ENCODE results near the gene SATB1. TPM values are rescaled to one million over a fixed set of nuclear protein-coding genes. Genes with fewer than 3 reads are reported as not detected.

The SATB1 gene
- total RNA-seq, 1 experiment from 2014 or later: 5.9 TPM

DNA sequence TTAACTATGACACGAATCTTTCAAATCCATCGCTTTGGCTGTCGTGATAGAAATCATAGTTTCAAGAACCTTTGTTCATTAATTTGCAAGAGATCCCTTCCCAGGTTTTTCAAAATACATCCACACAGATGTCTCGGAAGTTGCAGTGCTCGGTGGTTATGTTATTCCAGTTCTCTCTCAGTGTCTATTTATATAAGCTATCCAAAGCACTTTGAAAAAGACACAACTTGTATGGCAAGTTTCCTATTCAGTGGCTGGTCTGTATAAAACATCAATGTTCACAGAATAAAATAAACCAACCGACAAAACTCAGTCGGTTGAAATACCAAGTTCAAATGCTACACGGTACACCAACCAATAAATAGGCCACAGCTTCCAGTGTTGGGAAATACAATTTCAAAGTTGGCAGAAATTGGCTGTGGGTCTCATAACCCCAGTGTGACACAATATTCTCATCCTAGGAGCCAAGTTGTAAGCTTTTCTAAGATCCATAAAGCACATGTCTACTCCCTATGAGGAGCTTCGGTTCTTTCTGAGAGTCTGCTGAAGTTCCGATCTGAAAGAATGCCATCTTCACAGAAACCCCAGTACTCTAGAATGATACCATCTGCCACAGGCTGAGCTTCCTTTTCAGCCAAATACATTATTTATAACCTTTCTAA lies 23.7 kb downstream of the SATB1 start:
- no peaks in the 10 kb centered on the region for H3K9me2 ChIP-seq (replicated peaks; ENCODE audit: insufficient read depth, low read length)
- no peaks in the 10 kb centered on the region for H3K9me3 ChIP-seq (ENCODE audit: low read length)
- H2AFZ ChIP-seq (ENCODE audit: low read length): no peak overlapping the region
- no peak overlapping the region for H3K27ac ChIP-seq (ENCODE audit: low read length)
- H4K20me1 ChIP-seq (ENCODE audit: insufficient read depth, low read depth, low read length): no peaks in the 10 kb centered on the region
- no peaks in the 10 kb centered on the region for H3K27me3 ChIP-seq (ENCODE audit: low read length)
- H3K9ac ChIP-seq (ENCODE audit: low read length): no peak overlapping the region
- no peak overlapping the region for H3K4me3 ChIP-seq (ENCODE audit: low read length)
- H3K4me1 ChIP-seq (ENCODE audit: low read length): no peaks in the 10 kb centered on the region
- no peaks in the 10 kb centered on the region for H3K36me3 ChIP-seq (ENCODE audit: insufficient read depth, low read length)
- no peak for DNase-seq
- no peaks in the 10 kb centered on the region for H3K79me2 ChIP-seq (ENCODE audit: low read length)
- H3K4me2 ChIP-seq (ENCODE audit: low read depth, low read length, poor library complexity, severe bottlenecking): no peak overlapping the region

DNA sequence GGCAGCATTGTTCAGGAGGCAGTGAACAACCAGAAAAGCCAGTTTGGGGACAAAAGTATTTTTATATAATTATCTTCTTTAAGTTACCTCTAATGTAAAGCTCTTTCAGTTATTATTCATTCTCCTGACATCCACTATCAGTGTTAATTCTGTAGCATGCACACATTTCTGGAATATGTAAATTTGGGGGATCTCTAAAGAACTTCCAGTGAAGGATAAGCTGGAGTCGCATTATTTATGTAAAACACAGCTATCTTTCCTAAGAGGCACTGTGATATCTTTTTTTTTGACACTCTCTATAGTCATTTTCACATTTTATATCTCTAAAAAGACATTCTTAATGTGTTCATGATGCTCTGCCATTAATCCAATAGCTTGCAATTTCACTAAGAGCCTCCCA lies 26.7 kb downstream of the SATB1 start:
- no peaks in the 10 kb centered on the region for H3K4me1 ChIP-seq (ENCODE audit: low read length)
- H2AFZ ChIP-seq (ENCODE audit: low read length): no peak overlapping the region
- H3K27me3 ChIP-seq (ENCODE audit: low read length): no peaks in the 10 kb centered on the region
- no peak for DNase-seq
- H3K4me3 ChIP-seq (ENCODE audit: low read length): no peak overlapping the region
- no peaks in the 10 kb centered on the region for H4K20me1 ChIP-seq (ENCODE audit: insufficient read depth, low read depth, low read length)
- H3K9me2 ChIP-seq (replicated peaks; ENCODE audit: insufficient read depth, low read length): no peaks in the 10 kb centered on the region
- H3K4me2 ChIP-seq (ENCODE audit: low read depth, low read length, poor library complexity, severe bottlenecking): no peak overlapping the region
- H3K79me2 ChIP-seq (ENCODE audit: low read length): no peaks in the 10 kb centered on the region
- H3K9ac ChIP-seq (ENCODE audit: low read length): no peak overlapping the region
- no peaks in the 10 kb centered on the region for H3K36me3 ChIP-seq (ENCODE audit: insufficient read depth, low read length)
- H3K27ac ChIP-seq (ENCODE audit: low read length): no peak overlapping the region
- no peaks in the 10 kb centered on the region for H3K9me3 ChIP-seq (ENCODE audit: low read length)

DNA sequence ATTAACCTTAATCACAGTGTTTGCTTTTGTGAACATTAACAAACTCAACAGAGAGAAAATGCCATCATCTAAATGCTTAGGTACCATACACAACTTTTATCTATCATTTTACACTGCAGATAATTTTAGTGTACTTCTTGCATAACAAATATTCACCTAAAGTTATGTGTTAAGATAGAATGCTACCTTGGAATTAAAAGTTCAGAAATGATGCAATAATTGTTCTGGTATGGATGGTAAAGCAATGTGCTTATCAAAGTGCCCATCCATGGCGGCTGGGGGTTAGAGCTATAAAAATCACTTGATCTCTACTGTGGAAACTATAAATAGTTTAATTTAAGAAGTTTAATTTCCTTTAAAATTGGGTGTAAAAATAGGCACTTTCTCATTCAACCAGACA lies 28.7 kb downstream of the SATB1 start:
- H3K4me2 ChIP-seq (ENCODE audit: low read depth, low read length, poor library complexity, severe bottlenecking): no peak overlapping the region
- no peaks in the 10 kb centered on the region for H3K36me3 ChIP-seq (ENCODE audit: insufficient read depth, low read length)
- no peak overlapping the region for H2AFZ ChIP-seq (ENCODE audit: low read length)
- H3K9me3 ChIP-seq (ENCODE audit: low read length): no peaks in the 10 kb centered on the region
- no peak overlapping the region for H3K4me3 ChIP-seq (ENCODE audit: low read length)
- no peaks in the 10 kb centered on the region for H4K20me1 ChIP-seq (ENCODE audit: insufficient read depth, low read depth, low read length)
- H3K4me1 ChIP-seq (ENCODE audit: low read length): no peaks in the 10 kb centered on the region
- no peaks in the 10 kb centered on the region for H3K9me2 ChIP-seq (replicated peaks; ENCODE audit: insufficient read depth, low read length)
- no peak overlapping the region for H3K9ac ChIP-seq (ENCODE audit: low read length)
- DNase-seq: no peak
- no peaks in the 10 kb centered on the region for H3K79me2 ChIP-seq (ENCODE audit: low read length)
- no peak overlapping the region for H3K27ac ChIP-seq (ENCODE audit: low read length)
- no peaks in the 10 kb centered on the region for H3K27me3 ChIP-seq (ENCODE audit: low read length)

DNA sequence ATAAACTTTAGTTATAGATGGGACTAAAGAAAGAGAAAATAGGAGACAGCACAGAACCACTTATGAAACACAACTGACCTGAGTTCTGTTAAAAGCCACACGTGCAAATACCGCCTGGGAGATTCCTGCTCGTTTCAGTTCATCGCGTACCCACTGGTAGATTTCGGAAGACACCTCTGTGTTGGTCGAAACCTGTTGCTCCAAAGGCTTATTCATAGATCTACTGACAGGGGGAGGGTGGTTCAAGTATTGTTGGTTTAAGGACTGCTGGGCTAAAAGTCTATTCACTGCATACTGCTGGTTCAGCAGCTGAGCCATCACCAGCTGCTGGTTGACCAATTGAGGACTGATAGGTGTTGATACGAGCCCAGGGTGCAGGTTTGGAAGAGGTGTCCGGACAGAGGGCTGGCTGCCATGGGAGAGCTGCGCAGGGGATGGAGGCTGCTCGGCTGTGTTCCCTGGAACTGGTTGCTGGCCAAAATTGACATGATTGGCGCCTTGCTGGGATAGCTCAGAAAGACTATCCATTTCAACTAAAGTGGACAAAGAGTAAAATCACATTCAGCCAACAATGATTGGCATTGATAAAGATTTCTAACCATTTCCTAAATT lies 30.6 kb downstream of the SATB1 start:
- Histone ChIP-seq H3K4me3 (ENCODE audit: low read length) (no peak overlapping the region), H3K9ac (ENCODE audit: low read length) (no peak overlapping the region), H3K27me3 (ENCODE audit: low read length) (no peaks in the 10 kb centered on the region), H3K79me2 (ENCODE audit: low read length) (no peaks in the 10 kb centered on the region), H3K9me3 (ENCODE audit: low read length) (no peaks in the 10 kb centered on the region), H3K36me3 (ENCODE audit: insufficient read depth, low read length) (no peaks in the 10 kb centered on the region), H3K4me1 (ENCODE audit: low read length) (no peaks in the 10 kb centered on the region), H2AFZ (ENCODE audit: low read length) (no peak overlapping the region), H3K9me2 (replicated peaks; ENCODE audit: insufficient read depth, low read length) (no peaks in the 10 kb centered on the region), H3K27ac (ENCODE audit: low read length) (no peak overlapping the region), H4K20me1 (ENCODE audit: insufficient read depth, low read depth, low read length) (no peaks in the 10 kb centered on the region), H3K4me2 (ENCODE audit: low read depth, low read length, poor library complexity, severe bottlenecking) (no peak overlapping the region)
- DNase-seq: no peak

- H2AFZ ChIP-seq (ENCODE audit: low read length): no peak overlapping the region
- no peaks in the 10 kb centered on the region for H3K4me1 ChIP-seq (ENCODE audit: low read length)
Observed at GRCh38 chr3:18393906-18394305, 31.2 kb downstream of the SATB1 start.

GRCh38 chr3:18390024-18390660 lies 35.0 kb downstream of the SATB1 start:
- H3K36me3 ChIP-seq (ENCODE audit: insufficient read depth, low read length): no peaks in the 10 kb centered on the region
- H3K4me1 ChIP-seq (ENCODE audit: low read length): no peaks in the 10 kb centered on the region
- no peak overlapping the region for H3K4me2 ChIP-seq (ENCODE audit: low read depth, low read length, poor library complexity, severe bottlenecking)
- no peak for DNase-seq
- no peaks in the 10 kb centered on the region for H3K79me2 ChIP-seq (ENCODE audit: low read length)
- H2AFZ ChIP-seq (ENCODE audit: low read length): no peak overlapping the region
- no peak overlapping the region for H3K9ac ChIP-seq (ENCODE audit: low read length)
- no peak overlapping the region for H3K27ac ChIP-seq (ENCODE audit: low read length)
- no peaks in the 10 kb centered on the region for H3K27me3 ChIP-seq (ENCODE audit: low read length)
- no peaks in the 10 kb centered on the region for H4K20me1 ChIP-seq (ENCODE audit: insufficient read depth, low read depth, low read length)
- no peaks in the 10 kb centered on the region for H3K9me3 ChIP-seq (ENCODE audit: low read length)
- H3K4me3 ChIP-seq (ENCODE audit: low read length): no peak overlapping the region
- H3K9me2 ChIP-seq (replicated peaks; ENCODE audit: insufficient read depth, low read length): no peaks in the 10 kb centered on the region

More at GRCh38 chr3:18393906-18394305, 31.2 kb downstream of the SATB1 start:
- Histone ChIP-seq H3K36me3 (ENCODE audit: insufficient read depth, low read length) (no peaks in the 10 kb centered on the region), H4K20me1 (ENCODE audit: insufficient read depth, low read depth, low read length) (no peaks in the 10 kb centered on the region), H3K27me3 (ENCODE audit: low read length) (no peaks in the 10 kb centered on the region), H3K4me2 (ENCODE audit: low read depth, low read length, poor library complexity, severe bottlenecking) (no peak overlapping the region), H3K9me3 (ENCODE audit: low read length) (no peaks in the 10 kb centered on the region), H3K9ac (ENCODE audit: low read length) (no peak overlapping the region), H3K27ac (ENCODE audit: low read length) (no peak overlapping the region), H3K79me2 (ENCODE audit: low read length) (no peaks in the 10 kb centered on the region), H3K9me2 (replicated peaks; ENCODE audit: insufficient read depth, low read length) (no peaks in the 10 kb centered on the region), H3K4me3 (ENCODE audit: low read length) (no peak overlapping the region)
- DNase-seq: no peak

DNA sequence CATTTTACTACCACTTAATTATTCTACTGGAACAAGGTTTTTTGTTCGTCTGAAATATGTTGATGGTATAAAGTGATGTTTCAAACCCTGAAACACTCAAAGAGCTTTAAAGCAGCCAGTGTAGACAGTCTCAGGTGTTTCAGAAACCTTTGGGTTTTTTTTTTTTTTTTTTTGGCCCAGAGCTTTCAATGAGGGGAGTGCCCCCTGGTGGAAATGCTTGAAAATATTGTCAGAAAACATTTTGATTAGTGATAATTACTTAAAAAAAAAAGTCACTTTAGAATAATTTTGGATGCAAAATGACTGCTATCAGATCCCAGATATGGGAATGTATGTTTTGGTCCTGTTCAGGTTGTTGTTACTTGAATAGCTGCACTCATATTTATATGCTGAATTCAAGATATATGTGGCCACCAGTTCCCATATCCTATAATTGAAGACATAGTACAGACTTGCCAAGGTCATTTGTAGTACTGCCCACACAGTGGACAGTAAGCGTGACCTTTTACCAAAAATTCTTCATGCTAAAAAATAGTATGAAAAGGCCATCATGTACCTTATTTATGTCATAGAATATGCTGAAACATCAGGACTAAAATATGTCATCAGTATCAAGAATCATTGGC lies 35.9 kb downstream of the SATB1 start:
- DNase-seq: peak; percentile 76
- no peak overlapping the region for H3K4me3 ChIP-seq (ENCODE audit: low read length)
- no peak overlapping the region for H3K27ac ChIP-seq (ENCODE audit: low read length)
- H3K27me3 ChIP-seq (ENCODE audit: low read length): no peaks in the 10 kb centered on the region
- no peak overlapping the region for H3K4me2 ChIP-seq (ENCODE audit: low read depth, low read length, poor library complexity, severe bottlenecking)
- no peak overlapping the region for H3K9ac ChIP-seq (ENCODE audit: low read length)
- H3K79me2 ChIP-seq (ENCODE audit: low read length): no peaks in the 10 kb centered on the region
- no peak overlapping the region for H2AFZ ChIP-seq (ENCODE audit: low read length)
- no peaks in the 10 kb centered on the region for H3K9me2 ChIP-seq (replicated peaks; ENCODE audit: insufficient read depth, low read length)
- H4K20me1 ChIP-seq (ENCODE audit: insufficient read depth, low read depth, low read length): no peaks in the 10 kb centered on the region
- H3K4me1 ChIP-seq (ENCODE audit: low read length): no peaks in the 10 kb centered on the region
- H3K36me3 ChIP-seq (ENCODE audit: insufficient read depth, low read length): no peaks in the 10 kb centered on the region
- no peaks in the 10 kb centered on the region for H3K9me3 ChIP-seq (ENCODE audit: low read length)

DNA sequence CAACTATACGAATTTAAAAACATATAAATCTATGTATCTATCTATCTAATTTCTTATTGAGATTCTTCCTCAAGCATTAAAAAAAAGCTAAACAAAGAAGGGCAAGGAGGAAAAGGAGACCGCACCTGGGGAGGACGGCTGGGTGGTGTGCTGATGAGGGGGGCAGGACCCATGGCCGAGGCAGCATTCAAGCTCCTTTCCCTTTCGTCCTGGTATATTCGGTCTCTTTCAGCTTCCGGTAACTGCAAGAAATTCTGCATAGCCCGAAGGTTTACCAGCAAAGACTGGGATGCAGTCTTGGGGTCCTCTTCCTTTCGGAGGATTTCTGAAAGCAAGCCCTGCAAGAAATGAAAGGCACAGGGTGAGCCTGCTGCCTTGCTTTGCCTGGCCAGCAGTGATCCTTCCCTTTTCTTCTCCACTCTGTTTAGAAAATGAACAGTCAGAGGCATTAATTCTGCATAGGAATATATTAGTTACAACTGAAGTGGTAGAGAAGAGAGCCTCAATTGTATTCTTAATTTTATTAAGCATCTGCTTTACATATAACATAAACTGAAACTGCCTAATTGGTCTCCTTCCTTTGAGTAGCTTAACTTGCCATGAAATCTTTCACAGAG lies 38.8 kb downstream of the SATB1 start:
- no peak overlapping the region for H2AFZ ChIP-seq (ENCODE audit: low read length)
- H3K9me3 ChIP-seq (ENCODE audit: low read length): no peaks in the 10 kb centered on the region
- no peaks in the 10 kb centered on the region for H3K27me3 ChIP-seq (ENCODE audit: low read length)
- H3K4me2 ChIP-seq (ENCODE audit: low read depth, low read length, poor library complexity, severe bottlenecking): no peak overlapping the region
- H4K20me1 ChIP-seq (ENCODE audit: insufficient read depth, low read depth, low read length): no peaks in the 10 kb centered on the region
- no peaks in the 10 kb centered on the region for H3K9me2 ChIP-seq (replicated peaks; ENCODE audit: insufficient read depth, low read length)
- H3K9ac ChIP-seq (ENCODE audit: low read length): no peak overlapping the region
- H3K4me1 ChIP-seq (ENCODE audit: low read length): no peaks in the 10 kb centered on the region
- H3K79me2 ChIP-seq (ENCODE audit: low read length): no peaks in the 10 kb centered on the region
- H3K27ac ChIP-seq (ENCODE audit: low read length): no peak overlapping the region
- H3K36me3 ChIP-seq (ENCODE audit: insufficient read depth, low read length): no peaks in the 10 kb centered on the region
- no peak for DNase-seq
- no peak overlapping the region for H3K4me3 ChIP-seq (ENCODE audit: low read length)
